ENCODE results near the gene KIAA1217. TPM values are rescaled to one million over a fixed set of nuclear protein-coding genes. Genes with fewer than 3 reads are reported as not detected.

KIAA1217 gene
- polyA plus RNA-seq, 1 donor from 2014 or later = 0.22 TPM

GRCh38 chr10:24262929-24263590 lies 54.1 kb downstream of the KIAA1217 start:
- H3K36me3 ChIP-seq (ENCODE audit: insufficient read depth, low read length) = no peaks in the 10 kb centered on the region
- H4K20me1 ChIP-seq (ENCODE audit: insufficient read depth) = no peaks in the 10 kb centered on the region
- H3K9me2 ChIP-seq (ENCODE audit: insufficient read depth, low read length) = no peaks in the 10 kb centered on the region

DNA sequence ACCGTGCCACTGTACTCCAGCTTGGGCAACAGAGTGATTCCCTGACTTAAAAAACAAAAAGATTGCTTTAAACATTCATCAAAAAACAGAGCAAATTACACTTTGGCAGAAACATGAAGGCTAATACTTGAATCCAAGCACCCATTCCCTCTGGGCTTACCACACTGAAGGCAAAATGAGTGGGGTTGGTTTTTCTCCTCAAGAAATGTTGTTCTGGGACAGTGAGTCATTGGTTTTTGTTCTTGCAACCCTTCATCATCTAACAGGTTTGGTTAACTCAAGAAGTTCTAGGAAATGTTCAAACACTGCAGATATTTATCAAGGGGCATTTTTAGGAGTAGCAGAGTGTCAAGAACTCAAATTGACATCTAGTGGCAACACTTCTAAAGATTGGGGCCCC lies 60.5 kb downstream of the KIAA1217 start:
- Histone ChIP-seq H3K9me2 (ENCODE audit: insufficient read depth, low read length) (no peaks in the 10 kb centered on the region), H3K27ac (ENCODE audit: low read length) (no peak overlapping the region), H3K9me3 (ENCODE audit: low read length) (no peaks in the 10 kb centered on the region), H3K4me3 (ENCODE audit: low read length) (no peak overlapping the region), H3K79me2 (replicated peaks; ENCODE audit: insufficient read depth, low read length) (no peaks in the 10 kb centered on the region), H2AFZ (ENCODE audit: low read depth, low read length) (no peak overlapping the region), H4K20me1 (ENCODE audit: insufficient read depth) (no peaks in the 10 kb centered on the region), H3K9ac (ENCODE audit: low read length) (no peak overlapping the region), H3K27me3 (ENCODE audit: insufficient read depth, low read depth, low read length) (no peaks in the 10 kb centered on the region), H3K36me3 (ENCODE audit: insufficient read depth, low read length) (no peaks in the 10 kb centered on the region), H3F3A (ENCODE audit: insufficient read depth, low read length, poor library complexity, severe bottlenecking) (no peaks in the 10 kb centered on the region), H3K4me2 (ENCODE audit: low read length) (no peak overlapping the region)
- TF ChIP-seq EZH2 (IDR thresholded peaks at IDR 0.05; ENCODE audit: borderline replicate concordance, insufficient read depth, low read length, poor library complexity, severe bottlenecking) (no peak), MXI1 (conservative IDR thresholded peaks at IDR 0.05; ENCODE audit: poor library complexity, severe bottlenecking) (no peak), POLR2AphosphoS5 (IDR thresholded peaks at IDR 0.05) (no peak)
- TF ChIP-seq, protein P1, sequence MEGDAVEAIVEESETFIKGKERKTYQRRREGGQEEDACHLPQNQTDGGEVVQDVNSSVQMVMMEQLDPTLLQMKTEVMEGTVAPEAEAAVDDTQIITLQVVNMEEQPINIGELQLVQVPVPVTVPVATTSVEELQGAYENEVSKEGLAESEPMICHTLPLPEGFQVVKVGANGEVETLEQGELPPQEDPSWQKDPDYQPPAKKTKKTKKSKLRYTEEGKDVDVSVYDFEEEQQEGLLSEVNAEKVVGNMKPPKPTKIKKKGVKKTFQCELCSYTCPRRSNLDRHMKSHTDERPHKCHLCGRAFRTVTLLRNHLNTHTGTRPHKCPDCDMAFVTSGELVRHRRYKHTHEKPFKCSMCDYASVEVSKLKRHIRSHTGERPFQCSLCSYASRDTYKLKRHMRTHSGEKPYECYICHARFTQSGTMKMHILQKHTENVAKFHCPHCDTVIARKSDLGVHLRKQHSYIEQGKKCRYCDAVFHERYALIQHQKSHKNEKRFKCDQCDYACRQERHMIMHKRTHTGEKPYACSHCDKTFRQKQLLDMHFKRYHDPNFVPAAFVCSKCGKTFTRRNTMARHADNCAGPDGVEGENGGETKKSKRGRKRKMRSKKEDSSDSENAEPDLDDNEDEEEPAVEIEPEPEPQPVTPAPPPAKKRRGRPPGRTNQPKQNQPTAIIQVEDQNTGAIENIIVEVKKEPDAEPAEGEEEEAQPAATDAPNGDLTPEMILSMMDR (IDR thresholded peaks at IDR 0.05; ENCODE audit: poor library complexity, severe bottlenecking) = no peak
- TF ChIP-seq, protein P2, sequence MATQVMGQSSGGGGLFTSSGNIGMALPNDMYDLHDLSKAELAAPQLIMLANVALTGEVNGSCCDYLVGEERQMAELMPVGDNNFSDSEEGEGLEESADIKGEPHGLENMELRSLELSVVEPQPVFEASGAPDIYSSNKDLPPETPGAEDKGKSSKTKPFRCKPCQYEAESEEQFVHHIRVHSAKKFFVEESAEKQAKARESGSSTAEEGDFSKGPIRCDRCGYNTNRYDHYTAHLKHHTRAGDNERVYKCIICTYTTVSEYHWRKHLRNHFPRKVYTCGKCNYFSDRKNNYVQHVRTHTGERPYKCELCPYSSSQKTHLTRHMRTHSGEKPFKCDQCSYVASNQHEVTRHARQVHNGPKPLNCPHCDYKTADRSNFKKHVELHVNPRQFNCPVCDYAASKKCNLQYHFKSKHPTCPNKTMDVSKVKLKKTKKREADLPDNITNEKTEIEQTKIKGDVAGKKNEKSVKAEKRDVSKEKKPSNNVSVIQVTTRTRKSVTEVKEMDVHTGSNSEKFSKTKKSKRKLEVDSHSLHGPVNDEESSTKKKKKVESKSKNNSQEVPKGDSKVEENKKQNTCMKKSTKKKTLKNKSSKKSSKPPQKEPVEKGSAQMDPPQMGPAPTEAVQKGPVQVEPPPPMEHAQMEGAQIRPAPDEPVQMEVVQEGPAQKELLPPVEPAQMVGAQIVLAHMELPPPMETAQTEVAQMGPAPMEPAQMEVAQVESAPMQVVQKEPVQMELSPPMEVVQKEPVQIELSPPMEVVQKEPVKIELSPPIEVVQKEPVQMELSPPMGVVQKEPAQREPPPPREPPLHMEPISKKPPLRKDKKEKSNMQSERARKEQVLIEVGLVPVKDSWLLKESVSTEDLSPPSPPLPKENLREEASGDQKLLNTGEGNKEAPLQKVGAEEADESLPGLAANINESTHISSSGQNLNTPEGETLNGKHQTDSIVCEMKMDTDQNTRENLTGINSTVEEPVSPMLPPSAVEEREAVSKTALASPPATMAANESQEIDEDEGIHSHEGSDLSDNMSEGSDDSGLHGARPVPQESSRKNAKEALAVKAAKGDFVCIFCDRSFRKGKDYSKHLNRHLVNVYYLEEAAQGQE (IDR thresholded peaks at IDR 0.05; ENCODE audit: borderline replicate concordance) = no peak

More at GRCh38 chr10:24262929-24263590, 54.1 kb downstream of the KIAA1217 start:
- Histone ChIP-seq H3K27ac (ENCODE audit: low read length) (no peak overlapping the region), H3K4me2 (ENCODE audit: low read length) (no peak overlapping the region), H3K9ac (ENCODE audit: low read length) (no peak overlapping the region), H3K4me3 (ENCODE audit: low read length) (no peak overlapping the region), H2AFZ (ENCODE audit: low read depth, low read length) (no peak overlapping the region), H3K9me3 (ENCODE audit: low read length) (no peaks in the 10 kb centered on the region), H3F3A (ENCODE audit: insufficient read depth, low read length, poor library complexity, severe bottlenecking) (no peaks in the 10 kb centered on the region), H3K27me3 (ENCODE audit: insufficient read depth, low read depth, low read length) (no peaks in the 10 kb centered on the region), H3K79me2 (replicated peaks; ENCODE audit: insufficient read depth, low read length) (no peaks in the 10 kb centered on the region)
- no peak for TF ChIP-seq TAF1 (IDR thresholded peaks at IDR 0.05; ENCODE audit: low read depth)
- no peak for TF ChIP-seq EP300 (conservative IDR thresholded peaks at IDR 0.05; ENCODE audit: poor library complexity, severe bottlenecking)
- TF ChIP-seq, protein P2 (IDR thresholded peaks at IDR 0.05; ENCODE audit: borderline replicate concordance) = no peak
- TF ChIP-seq MXI1 (conservative IDR thresholded peaks at IDR 0.05; ENCODE audit: poor library complexity, severe bottlenecking) = no peak
- TF ChIP-seq, protein P1 (IDR thresholded peaks at IDR 0.05; ENCODE audit: poor library complexity, severe bottlenecking) = no peak
- no peak for TF ChIP-seq SMC3 (conservative IDR thresholded peaks at IDR 0.05; ENCODE audit: poor library complexity)
- TF ChIP-seq EZH2 (IDR thresholded peaks at IDR 0.05; ENCODE audit: borderline replicate concordance, insufficient read depth, low read length, poor library complexity, severe bottlenecking) = no peak
- no peak for TF ChIP-seq RAD21 (conservative IDR thresholded peaks at IDR 0.05)
- TF ChIP-seq POLR2AphosphoS5 (IDR thresholded peaks at IDR 0.05) = no peak
